HepG2 (cell line): ENCODE measurements around the gene PLCG2.

Experiments
- CHD4 ChIP-seq: fragments of 200-600 bp; sonication (generic); IDR thresholded peaks from 2 replicates; pipeline ENCODE4 v1.7.0; 2017; ENCODE audit warnings: mild to moderate bottlenecking, low read length, borderline replicate concordance
- FOXP4 ChIP-seq: sonication (generic); formaldehyde crosslinking; IDR thresholded peaks from 2 replicates; pipeline ENCODE4 v1.4.0; 2020; ENCODE audit warnings: missing genetic modification reagents
- GABPA ChIP-seq, 2 experiments: IDR thresholded peaks; 2 replicates each; pipeline ENCODE4 v1.6.1; 2011 to 2016; ENCODE audit warnings: low read depth in 2 of 2, low read length in 1 of 2, missing biosample characterization in 1 of 2, missing genetic modification characterization in 1 of 2
- POLR2A ChIP-seq, 2 experiments: IDR thresholded peaks; 2 replicates each; pipeline ENCODE4 v1.6.1; 2011; ENCODE audit warnings: low read depth in 2 of 2, low read length in 2 of 2, mild to moderate bottlenecking in 1 of 2, moderate library complexity in 1 of 2; ENCODE audit not compliant: insufficient read depth in 1 of 2
- REPIN1 ChIP-seq: sonication (generic); formaldehyde crosslinking; IDR thresholded peaks from 2 replicates; pipeline ENCODE4 v1.8.0; 2022; ENCODE audit warnings: missing genetic modification reagents, low read depth, mild to moderate bottlenecking, borderline replicate concordance
- SNAPC2 ChIP-seq: sonication (generic); formaldehyde crosslinking; IDR thresholded peaks from 2 replicates; pipeline ENCODE4 v1.8.1; 2022; ENCODE audit warnings: mild to moderate bottlenecking, missing genetic modification reagents
- ZNF207 ChIP-seq: fragments of 450-650 bp; IDR thresholded peaks from 2 replicates; pipeline ENCODE4 v1.6.1; 2016; ENCODE audit warnings: antibody characterized with exemption, borderline replicate concordance
- ZNF639 ChIP-seq: conservative IDR thresholded peaks from 2 replicates; pipeline ENCODE4 v1.6.1; 2018; ENCODE audit warnings: missing genetic modification reagents

- no peak for TF ChIP-seq POLR2A (IDR thresholded peaks at IDR 0.05; ENCODE audit: insufficient read depth in 1 of 2, low read depth in 2 of 2, low read length in 2 of 2)
- no peak for TF ChIP-seq SNAPC2 (CRISPR knock-in tag)
- no peak for TF ChIP-seq ZNF207
- TF ChIP-seq CHD4 = no peak
- TF ChIP-seq GABPA (IDR thresholded peaks at IDR 0.05; ENCODE audit: low read depth, low read length) = no peak
- no peak for TF ChIP-seq GABPA (CRISPR knock-in tag; IDR thresholded peaks at IDR 0.05; ENCODE audit: low read depth)
- no peak for TF ChIP-seq ZNF639
- no peak for TF ChIP-seq FOXP4 (CRISPR knock-in tag)
- TF ChIP-seq REPIN1 (CRISPR knock-in tag) = no peak
Observed at GRCh38 chr16:81901484-81901883, 122.4 kb downstream of the PLCG2 start.
